Panc1 (cell line): ENCODE results near the gene LINGO1.

Experiments
- CTCF ChIP-seq: fragments of 450-650 bp; IDR thresholded peaks from 2 replicates; pipeline ENCODE4 v1.5.1; 2017; ENCODE audit warnings: mild to moderate bottlenecking
- POLR2AphosphoS5 ChIP-seq: IDR thresholded peaks from 2 replicates; pipeline ENCODE4 v1.6.1; 2012; ENCODE audit warnings: mild to moderate bottlenecking, low read depth, low read length, moderate library complexity
- REST ChIP-seq, 2 experiments: IDR thresholded peaks; 2 replicates each; pipeline ENCODE4 v1.6.1; 2011 to 2012; ENCODE audit warnings: low read depth in 2 of 2, control low read depth in 1 of 2, low read length in 1 of 2, mild to moderate bottlenecking in 1 of 2, moderate library complexity in 1 of 2; ENCODE audit not compliant: insufficient read depth in 1 of 2
- SIN3A ChIP-seq: IDR thresholded peaks from 2 replicates; pipeline ENCODE4 v1.6.1; 2012; ENCODE audit warnings: low read depth, mild to moderate bottlenecking, low read length, moderate library complexity, borderline replicate concordance; ENCODE audit not compliant: insufficient read depth
- TCF7L2 ChIP-seq: IDR thresholded peaks from 2 replicates; pipeline ENCODE4 v1.6.1; 2011; ENCODE audit warnings: mild to moderate bottlenecking, low read depth, low read length, inconsistent platforms

GRCh38 chr15:77606142-77607034, 26.3 kb downstream of the LINGO1 start:
- TF ChIP-seq CTCF: no peak
- no peak for TF ChIP-seq REST (IDR thresholded peaks at IDR 0.05; ENCODE audit: insufficient read depth in 1 of 2, low read depth in 2 of 2, low read length in 1 of 2)
- TF ChIP-seq POLR2AphosphoS5: no peak
- TF ChIP-seq SIN3A: no peak
- no peak for TF ChIP-seq TCF7L2
